COLO829 (cell line): ENCODE data around the gene VSNL1.

ENCODE experiments used
- DNase-seq: peaks from one replicate; pipeline ENCODE4 v3.0.0; 2012; ENCODE audit warnings: low spot score

The VSNL1 gene

DNA sequence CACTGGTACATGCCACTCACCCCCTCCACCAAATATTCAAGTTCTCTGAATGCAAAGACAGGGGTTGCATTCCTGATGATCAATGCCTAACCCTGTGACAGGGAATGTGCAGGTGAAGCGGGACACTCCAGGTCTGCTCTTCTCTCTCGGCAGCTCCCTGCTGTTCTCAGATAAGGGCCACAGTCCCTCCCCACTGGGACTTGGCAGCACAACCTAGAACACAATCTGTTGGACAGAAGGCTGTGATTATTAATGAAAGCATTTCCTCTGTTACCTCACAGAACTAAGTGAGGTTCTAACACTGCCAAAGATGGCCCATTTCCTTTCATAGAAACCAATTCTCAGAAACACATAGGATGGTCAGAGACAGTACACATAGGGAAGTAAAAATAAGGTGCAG lies 42.7 kb downstream of the VSNL1 start:
- no peak for DNase-seq

DNA sequence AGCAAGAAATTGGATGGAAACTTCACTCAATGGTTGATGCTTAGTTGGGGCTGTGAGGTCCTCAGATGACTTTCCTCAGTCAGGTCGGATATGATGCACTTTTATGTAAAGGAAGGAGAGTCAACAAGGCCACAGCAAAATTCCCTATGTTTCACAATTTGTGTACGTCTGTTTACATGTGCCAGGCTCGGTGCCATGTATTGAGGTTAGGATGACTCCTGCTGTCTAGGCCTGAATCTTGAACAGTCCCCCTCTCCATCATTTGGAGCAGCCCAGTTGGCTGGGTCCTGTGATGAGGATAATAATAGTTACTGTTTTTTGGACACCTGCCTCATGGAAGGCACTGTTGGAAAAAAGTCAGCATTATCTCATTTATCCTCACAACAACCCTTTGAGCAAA lies 43.1 kb downstream of the VSNL1 start:
- no peak for DNase-seq

DNA sequence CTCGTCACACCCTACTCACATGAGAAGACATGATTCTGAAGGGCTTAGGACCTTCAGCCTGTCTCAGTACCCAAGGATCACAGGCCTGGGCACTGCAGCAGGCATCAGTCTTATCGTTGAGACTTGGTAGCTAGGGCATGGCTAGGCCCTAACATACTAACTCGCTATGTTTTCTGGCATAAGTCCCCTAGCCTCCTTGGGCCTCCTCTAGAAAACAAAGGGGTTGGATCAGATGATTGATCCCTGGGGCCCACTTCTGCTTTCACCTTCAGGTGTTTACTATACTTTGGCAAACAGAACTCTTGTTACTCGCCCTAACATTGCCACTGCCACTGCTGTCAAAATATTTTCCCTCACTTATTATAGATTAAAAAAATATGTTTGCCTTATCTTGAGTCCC lies 44.2 kb downstream of the VSNL1 start:
- DNase-seq = no peak

DNA sequence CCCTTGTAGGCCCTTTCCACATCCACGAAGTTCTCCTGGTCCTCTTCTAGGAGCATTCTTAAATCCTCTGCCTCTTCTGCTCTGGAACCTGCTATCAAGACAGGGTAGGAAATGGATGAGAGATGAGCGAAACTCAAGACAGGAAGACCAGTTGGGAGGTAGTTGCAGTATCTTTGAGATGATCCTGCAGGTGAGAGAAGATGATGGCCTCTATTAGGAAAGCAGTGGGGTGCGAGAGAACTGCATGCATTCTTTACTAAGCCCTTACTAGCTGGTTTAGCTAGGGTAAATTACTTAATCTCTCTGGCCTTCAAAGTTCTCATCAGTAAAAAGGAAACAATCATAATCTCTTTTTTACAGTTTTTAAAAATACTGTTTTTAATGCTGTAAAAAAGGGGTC lies 47.0 kb downstream of the VSNL1 start:
- no peak for DNase-seq

DNA sequence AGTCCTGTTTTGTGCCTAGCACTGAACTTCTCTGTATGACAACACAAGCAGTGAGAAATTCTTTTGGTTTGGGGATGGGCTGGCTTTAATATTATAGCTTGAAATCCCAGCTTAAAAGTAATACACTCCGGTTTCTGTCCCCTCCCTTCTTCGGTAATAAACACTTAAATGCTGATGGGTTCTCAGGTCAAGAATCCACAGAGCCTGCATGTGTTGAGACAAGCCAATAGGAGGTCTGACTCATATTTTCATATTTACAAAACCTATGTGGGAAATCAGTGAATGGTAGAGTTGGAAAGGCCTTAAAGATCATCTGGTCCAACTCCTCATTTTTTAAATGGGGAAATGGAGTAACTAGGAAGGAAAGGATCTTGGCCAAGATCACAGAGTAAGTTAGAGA lies 47.5 kb downstream of the VSNL1 start:
- DNase-seq = no peak

DNA sequence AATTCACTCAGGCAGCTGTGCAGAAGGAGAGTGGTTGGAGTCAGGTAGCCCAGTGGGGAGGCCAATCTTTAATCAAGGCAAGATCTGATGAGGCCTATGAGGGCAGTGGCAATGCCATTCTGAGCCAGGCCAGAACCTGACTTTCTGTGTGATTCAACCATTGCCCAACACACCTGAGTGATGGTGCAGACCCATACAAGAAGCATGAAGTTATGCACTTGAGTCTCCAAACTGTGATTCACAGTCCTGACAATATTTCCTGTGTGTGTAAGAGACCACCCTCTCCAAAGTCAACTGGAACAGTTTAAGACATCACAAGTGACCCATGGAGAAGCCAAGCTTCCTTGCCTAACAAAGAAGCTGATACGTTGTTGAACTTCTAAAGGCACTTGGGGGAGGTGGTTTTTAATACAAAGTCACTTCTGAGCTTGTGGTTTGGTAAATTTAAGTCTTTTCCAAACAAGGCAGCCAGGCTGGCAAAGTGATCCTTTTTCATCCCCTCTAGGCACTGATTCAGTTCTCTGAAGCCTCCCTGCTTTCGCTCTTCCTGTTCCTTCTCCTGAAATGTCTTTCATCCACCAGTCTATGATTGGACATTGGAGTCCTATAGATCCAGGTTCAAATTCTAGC lies 49.0 kb downstream of the VSNL1 start:
- no peak for DNase-seq

DNA sequence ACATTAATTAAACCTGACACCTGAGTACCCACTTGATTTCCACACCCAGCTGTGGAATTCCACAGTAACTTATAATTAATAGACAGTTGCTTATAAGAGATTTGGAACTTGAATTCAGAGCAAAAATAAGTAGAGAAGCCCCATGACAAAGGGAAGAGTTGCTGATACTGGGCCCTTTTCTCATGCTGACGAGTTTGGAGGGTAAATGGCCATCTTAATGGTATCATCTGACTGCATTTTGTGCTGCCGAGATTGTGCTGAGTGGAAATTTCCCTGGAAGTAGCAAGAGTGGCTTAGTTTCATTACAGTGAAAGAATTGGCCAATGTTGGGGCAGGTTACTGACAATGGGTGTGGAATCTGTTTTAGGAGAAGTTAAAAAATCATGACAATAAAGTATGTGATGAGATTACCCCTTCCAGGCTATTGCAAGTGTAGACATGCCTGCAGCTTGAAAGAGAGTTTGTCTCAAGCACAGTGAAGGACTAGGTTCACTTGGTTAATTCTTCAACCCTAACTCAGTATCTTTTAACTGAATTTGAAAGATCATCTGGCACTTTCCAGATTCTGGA lies 49.9 kb downstream of the VSNL1 start:
- DNase-seq = no peak

DNA sequence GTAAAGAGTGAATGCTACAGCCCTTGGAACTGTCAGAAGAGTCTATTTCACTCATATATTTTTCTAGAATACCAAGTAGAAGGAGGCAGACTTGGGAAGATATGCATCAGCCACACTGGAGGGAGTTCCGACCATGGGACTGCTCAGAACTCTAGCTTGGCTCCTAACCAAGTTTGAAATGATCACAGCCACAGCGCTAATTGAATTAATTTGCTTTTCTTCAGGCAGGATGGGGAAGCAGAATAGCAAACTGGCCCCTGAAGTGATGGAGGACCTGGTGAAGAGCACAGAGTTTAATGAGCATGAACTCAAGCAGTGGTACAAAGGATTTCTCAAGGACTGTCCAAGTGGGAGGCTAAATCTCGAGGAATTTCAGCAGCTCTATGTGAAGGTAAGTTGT lies 51.4 kb downstream of the VSNL1 start:
- DNase-seq = no peak

DNA sequence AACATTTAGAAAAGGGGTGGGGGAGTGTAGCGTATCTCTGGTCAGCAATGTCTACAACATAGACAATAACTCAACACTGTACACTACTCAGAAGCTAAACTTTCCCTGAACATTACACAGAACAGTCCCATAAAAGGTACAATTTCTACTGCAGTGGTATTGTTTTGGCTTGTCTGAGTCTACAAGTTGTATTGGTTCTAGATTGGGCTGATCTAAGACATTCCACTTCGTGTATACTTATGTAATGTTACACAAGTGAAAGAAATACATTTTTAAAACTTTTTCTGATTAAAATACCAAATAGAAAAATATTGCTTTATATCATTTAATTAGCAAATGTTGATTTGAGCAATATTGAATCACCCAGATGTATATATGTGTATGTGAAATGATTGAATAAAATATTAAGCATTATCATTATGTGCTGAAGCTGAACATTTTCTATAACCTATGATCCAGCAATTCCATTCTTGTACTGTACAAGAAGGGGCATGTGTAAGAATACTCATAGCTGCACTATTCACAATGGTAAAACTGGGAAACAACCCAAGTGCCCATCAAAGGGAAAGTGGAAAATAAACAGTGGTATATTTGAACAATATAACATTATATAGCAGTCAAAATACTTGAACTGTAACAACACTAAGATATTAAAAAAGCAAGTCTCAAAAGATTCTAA lies 52.4 kb downstream of the VSNL1 start:
- no peak for DNase-seq

DNA sequence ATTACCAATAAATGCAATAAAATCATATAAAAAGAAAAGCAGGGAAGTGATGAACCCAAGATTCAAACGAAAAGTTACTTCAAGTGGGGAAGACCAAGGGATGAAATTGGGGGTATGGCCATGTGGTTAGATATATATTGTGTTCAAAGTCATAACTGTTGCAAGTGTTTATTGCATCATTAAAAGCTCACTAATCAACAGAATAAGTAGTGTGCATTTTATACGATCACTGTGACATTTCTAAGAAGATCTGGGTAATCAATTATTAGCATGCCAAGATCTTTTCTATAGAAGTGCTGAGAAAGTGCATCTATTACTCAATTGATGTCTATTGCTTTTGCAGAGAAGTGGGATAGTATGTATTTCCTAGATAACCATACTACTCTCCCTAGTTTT lies 52.9 kb downstream of the VSNL1 start:
- DNase-seq = no peak

DNA sequence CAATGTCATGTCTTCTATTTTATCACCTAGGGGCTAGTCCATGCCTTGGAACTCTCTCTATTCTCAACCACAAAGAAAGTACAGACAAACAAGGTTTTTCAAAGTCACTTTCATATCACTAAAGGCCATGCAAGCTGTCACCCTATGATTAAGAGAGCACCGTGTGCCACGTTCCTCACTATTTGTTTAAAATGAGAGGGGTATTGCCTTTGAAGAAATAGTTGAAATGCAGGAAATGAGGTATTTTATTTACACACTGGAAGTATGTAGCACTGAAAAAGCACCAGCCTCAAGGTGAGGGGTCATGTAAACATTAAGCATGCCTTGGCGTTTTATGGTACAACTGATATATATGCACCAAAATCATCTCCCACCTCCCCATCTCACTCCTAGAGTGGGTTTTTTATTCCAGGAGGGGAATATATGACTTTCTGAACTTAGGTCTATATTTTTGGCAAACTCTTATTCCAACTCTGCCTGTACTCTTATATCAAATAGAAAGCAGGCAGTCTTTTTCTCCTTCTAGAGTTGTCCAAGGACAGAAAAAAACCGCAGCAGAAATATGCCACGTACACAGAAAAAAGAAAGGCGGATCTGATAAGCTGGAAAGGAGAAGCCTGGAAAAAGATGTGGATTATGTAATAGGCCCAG lies 53.5 kb downstream of the VSNL1 start:
- DNase-seq = no peak

DNA sequence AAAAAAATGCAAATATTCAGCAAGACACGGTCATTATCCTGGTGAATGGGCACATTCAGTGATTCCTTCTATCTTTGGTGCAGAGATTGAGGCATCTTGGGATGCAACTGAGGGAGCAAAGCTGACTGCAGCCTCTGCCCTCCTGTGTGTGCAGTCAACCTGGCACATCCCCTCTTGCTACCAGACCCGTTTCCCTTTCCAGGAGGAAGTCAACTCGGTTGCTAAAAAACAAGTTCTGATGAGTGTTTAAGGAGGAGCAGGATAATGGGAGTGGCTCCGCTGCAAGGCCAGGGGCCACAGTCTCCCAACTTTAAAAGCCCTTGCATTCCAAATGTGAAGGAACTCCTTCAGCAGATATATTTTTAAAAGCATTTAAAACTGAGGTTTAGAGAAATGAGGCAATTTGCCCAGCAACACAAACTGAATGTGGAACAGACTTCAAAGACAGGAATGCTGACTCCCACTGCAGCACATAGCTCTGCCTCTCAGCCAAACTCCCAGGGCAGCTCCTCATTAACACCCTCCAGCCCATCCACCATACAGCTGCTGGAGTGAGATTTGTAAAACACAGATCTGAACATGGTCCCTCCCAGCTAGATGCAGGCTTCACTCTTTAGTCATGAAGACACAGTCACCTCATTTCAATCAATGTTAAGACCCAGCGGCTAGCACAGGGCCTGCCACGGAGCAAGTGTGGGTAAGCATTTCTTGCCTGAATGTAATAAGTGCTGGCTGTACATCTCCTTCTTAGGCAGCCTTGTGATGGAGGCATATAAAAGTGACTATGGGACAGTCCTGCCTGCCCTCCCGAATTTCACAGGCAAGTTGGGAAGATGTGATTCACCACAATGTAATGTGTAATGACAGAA lies 54.3 kb downstream of the VSNL1 start:
- DNase-seq = no peak

DNA sequence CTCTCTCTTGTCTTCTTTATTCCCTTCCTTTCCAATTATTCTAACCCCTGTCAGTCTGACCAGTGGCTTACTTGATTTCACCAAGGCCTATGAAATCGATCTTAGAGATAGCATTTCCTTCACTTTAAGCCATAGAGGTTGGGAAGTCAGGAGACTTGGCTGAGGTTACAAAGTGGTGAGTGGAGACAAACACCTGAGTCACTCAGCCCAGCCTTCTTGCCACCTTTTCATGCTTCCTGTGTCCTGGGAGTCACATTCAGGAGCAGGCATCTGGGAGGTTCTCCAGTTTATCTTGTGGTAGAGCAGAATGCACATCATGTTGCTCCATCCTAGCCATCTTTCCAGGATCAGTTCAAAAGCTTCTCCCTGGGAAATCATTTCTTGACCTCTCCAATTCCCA lies 59.1 kb downstream of the VSNL1 start:
- DNase-seq = no peak

DNA sequence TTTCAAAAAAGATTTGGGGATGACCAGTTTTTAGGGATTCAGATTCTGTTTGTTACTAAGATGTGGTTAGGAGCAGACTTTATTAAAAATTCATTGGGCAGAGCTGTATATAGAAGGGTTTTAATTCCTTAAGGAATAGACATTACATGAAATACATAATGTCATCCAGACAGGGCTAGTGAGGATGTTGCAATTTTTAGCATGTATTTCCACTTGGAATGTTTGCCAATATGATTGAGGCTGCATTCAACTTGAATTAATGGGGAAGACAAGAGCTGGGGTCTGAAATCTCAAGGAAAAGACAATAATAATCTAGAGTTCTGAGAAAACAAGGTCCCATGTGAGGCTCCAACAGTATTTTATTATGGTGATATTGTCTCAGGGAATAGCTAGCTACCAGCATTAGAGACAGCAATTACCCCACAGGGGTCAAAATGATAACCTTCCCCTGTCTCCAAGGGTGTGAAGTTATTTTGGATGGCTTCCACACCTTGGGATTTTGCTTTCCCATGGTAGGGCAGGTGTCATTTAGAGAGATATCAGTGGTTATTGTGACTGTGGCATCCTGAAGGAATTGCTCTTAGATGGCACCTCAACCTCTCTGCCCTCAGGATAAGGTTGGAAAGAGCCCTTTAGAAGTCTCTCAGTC lies 60.2 kb downstream of the VSNL1 start:
- no peak for DNase-seq

DNA sequence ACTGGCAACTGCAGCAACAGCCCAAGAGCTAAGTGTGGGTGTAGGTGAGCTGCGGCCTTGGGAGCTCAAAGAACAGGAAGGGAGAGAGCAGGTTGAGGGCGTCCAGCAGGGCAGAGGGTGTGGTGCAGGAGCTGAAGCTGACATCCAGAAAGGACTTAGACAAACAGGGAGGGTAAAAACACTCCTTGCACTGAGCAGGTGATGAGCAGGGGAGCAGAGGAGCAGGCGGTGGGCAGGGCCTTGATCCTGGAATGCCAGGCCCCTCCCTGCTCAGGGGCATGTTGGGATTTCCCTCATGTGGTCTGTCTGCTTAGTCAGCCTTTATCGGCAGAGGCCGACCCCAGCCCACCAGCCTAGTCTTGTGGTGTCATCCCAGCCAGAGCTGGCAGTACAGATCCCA lies 63.6 kb downstream of the VSNL1 start:
- DNase-seq = no peak

DNA sequence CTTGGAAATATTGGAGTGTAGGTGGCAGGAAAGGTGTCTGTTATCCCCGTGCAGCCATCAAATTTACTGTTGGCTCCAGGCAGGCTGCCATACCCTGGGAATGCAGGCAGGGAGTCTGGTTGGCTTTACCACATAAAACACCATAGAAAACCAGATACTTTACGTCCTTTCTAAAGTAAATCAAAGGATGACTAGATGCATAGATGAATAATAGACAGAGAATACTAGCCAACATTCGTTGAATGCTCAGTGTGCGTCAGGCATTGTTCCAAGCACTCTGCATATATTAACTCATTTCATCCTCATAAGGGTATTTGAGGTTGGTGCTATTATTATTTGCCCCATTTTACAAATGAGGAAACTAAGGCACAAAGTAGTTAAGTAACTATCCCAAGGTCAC lies 65.2 kb downstream of the VSNL1 start:
- DNase-seq = no peak

DNA sequence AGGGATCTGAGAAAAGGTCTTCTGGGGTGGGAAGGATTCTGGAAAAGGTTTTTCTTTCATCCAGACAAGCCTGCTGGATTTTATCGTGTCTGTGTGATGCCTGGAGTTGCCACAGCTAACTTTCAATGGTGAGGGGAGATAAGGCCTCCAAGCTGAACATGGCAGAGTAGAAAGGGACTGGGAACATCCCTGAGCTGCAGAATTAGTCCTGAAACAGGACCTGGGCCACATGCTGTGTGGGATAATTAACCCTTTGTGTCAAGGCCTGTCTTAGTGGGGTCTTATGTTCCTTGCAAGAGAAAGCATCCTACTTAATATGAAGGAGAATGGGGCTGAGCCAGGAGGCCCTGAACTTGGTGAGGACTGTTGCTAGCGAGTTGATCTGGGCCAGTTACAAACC lies 66.4 kb downstream of the VSNL1 start:
- no peak for DNase-seq

DNA sequence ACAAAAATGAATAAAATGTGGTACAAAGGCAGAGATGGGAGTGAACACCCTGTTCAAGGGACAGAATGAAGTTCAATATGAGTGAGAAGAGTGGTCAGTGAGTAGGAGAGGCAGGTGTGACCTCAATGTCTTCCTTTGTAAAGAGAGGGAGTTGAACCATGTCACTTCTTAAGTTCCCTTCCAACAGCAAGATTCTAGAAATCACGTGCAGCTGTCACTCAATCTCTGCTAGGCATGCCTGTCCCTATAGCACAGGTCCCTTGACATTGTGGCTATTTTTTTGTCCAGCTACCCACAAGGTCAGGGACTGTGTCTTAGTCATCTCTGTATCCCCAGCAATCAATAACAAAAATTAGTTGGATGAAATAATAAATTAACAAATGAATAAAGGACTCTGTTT lies 66.9 kb downstream of the VSNL1 start:
- no peak for DNase-seq

DNA sequence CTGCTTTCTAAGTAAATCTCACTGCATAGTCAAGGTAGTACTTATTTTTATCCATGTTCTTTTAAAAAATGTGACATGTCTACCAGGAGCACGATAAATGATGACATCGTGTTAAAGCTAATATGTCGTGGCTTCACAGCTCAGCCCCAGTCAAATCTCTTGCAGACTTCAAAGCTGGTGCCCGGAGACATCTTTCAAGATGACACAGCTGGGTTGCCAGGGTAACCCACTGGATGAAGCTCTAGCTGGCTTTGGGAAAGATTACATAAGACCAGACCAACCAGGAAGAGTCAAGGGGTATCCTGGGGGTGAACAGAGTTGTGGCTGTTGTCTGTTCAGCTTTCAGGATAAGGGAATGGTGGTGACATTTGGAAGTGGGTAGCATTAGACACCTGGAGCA lies 67.8 kb downstream of the VSNL1 start:
- DNase-seq = no peak

DNA sequence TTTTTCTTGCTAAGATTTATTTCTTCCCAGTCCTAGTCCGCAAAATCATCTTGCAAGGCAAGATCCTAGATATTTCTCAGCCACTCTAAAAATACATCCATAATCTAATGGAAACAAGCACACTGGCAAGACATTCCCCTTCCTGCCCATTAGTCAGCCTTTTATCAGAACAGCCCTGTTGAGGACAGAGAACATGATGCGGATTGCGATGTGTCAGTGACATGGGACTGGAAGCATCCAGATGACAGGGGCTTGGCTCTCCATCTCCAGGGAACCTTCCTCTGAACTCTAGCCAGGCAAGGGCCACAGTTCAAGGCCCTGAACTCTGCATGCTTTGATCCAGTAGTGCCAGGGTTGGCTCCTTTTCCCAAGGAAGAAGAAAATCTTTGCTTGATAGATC lies 70.0 kb downstream of the VSNL1 start:
- DNase-seq = no peak

DNA sequence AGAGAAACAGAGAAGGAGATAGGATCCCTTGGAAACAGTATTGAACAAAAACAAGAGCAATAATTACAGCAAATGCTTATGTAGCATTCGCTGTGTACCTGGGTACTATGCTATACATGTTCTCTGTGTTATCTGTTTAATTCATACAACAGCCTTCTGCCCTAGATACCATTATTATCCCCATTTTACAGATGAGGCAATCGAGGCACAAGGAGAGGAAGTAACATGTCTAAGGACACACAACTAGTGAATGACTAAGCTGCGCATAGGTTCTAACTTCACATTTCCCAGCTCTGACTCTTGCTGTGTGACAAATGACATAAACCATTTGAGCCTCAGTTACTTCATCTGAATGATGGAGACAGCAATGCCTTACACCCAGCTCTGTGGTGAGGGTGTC lies 70.5 kb downstream of the VSNL1 start:
- no peak for DNase-seq
